K562 (cell line): ENCODE results near the gene TRIP12. TPM values are rescaled to one million over a fixed set of nuclear protein-coding genes. Genes with fewer than 3 reads are reported as not detected.

Source experiments
- ASH1L ChIP-seq: fragments of 450-650 bp; IDR thresholded peaks from 2 replicates; pipeline ENCODE4 v1.6.1; 2018; ENCODE audit warnings: borderline replicate concordance, mild to moderate bottlenecking, low read depth; ENCODE audit not compliant: partially characterized antibody
- CREB1 ChIP-seq, 2 experiments: sonication (generic) in 1 of 2; formaldehyde crosslinking in 1 of 2; IDR thresholded peaks; 2 replicates each; pipeline versions ENCODE4 v1.6.1 to v1.8.0; 2012 to 2022; ENCODE audit warnings: inconsistent platforms in 1 of 2, mild to moderate bottlenecking in 1 of 2, missing genetic modification reagents in 1 of 2, moderate library complexity in 1 of 2
- EP400 ChIP-seq: fragments of 450-650 bp; IDR thresholded peaks from 2 replicates; pipeline ENCODE4 v1.6.1; 2017; ENCODE audit warnings: antibody characterized with exemption, mild to moderate bottlenecking, moderate library complexity
- FOXO4 ChIP-seq: fragments of 450-650 bp; formaldehyde crosslinking; IDR thresholded peaks from 2 replicates; pipeline ENCODE4 v1.4.0; 2020; ENCODE audit warnings: mild to moderate bottlenecking, moderate library complexity
- HDAC8 ChIP-seq: fragments of 450-650 bp; IDR thresholded peaks from 2 replicates; pipeline ENCODE4 v1.6.1; 2016; ENCODE audit warnings: mild to moderate bottlenecking, missing genetic modification characterization, moderate library complexity, missing compliant biosample characterization
- HMG20A ChIP-seq: fragments of 450-650 bp; formaldehyde crosslinking; conservative IDR thresholded peaks from 2 replicates; pipeline ENCODE4 v1.4.0; 2020; ENCODE audit warnings: mild to moderate bottlenecking, mixed read lengths
- MNT ChIP-seq, 2 experiments: fragments of 450-650 bp; conservative IDR thresholded peaks; 2 replicates each; pipeline ENCODE4 v1.6.1; 2017; ENCODE audit warnings: mild to moderate bottlenecking in 2 of 2, moderate library complexity in 2 of 2
- NCOA1 ChIP-seq: fragments of 450-650 bp; IDR thresholded peaks from 2 replicates; pipeline ENCODE4 v1.6.1; 2016; ENCODE audit warnings: low read depth
- POLR2A ChIP-seq: fragments of 450-650 bp; conservative IDR thresholded peaks from 2 replicates; pipeline ENCODE4 v1.6.1; 2016
- RCOR1 ChIP-seq, 2 experiments: IDR thresholded peaks; 2 replicates each; pipeline ENCODE4 v1.6.1; 2012; ENCODE audit warnings: low read depth in 2 of 2, low read length in 2 of 2, borderline replicate concordance in 1 of 2, improper control_type of control experiment in 1 of 2
- SIX5 ChIP-seq, 2 experiments: IDR thresholded peaks; 2 replicates each; pipeline ENCODE4 v1.6.1; 2011; ENCODE audit warnings: low read length in 2 of 2, borderline replicate concordance in 1 of 2, low read depth in 1 of 2, mild to moderate bottlenecking in 1 of 2, moderate library complexity in 1 of 2; ENCODE audit not compliant: insufficient read depth in 1 of 2
- TAF1 ChIP-seq: IDR thresholded peaks from 2 replicates; pipeline ENCODE4 v1.6.1; 2011; ENCODE audit warnings: mild to moderate bottlenecking, low read length, moderate library complexity; ENCODE audit not compliant: insufficient read depth, control insufficient read depth, severe bottlenecking; ENCODE audit errors: extremely low read depth
- TBL1XR1 ChIP-seq, 2 experiments: IDR thresholded peaks; 2 replicates each; pipeline ENCODE4 v1.6.1; 2012; ENCODE audit warnings: improper control_type of control experiment in 2 of 2, low read length in 2 of 2, mild to moderate bottlenecking in 1 of 2
- TOE1 ChIP-seq, 2 experiments: fragments of 450-650 bp in 1 of 2; sonication (generic) in 1 of 2; formaldehyde crosslinking in 1 of 2; IDR thresholded peaks; 2 replicates each; pipeline versions ENCODE4 v1.7.1 to v1.8.0; 2016 to 2022; ENCODE audit warnings: borderline replicate concordance in 2 of 2, mild to moderate bottlenecking in 2 of 2, antibody characterized with exemption in 1 of 2, inconsistent platforms in 1 of 2, low read depth in 1 of 2, missing genetic modification reagents in 1 of 2, moderate library complexity in 1 of 2
- TRIM24 ChIP-seq, 2 experiments: fragments of 450-650 bp; IDR thresholded peaks; 2 replicates each; pipeline ENCODE4 v1.6.1; 2016
- polyA plus RNA-seq, 8 experiments: library from polyadenylated mRNA; depleted of rRNA in 4 of 8; stranded (reverse) in 5 of 8; unstranded in 3 of 8; fragments of >200 nt; fragmentation: Nextera tagmentation in 2 of 8; fragmentation: Illumina TruSeq in 1 of 8; extraction: Ambion mirVana in 2 of 8; extraction: Trizol in 1 of 8; gene quantifications; 2 replicates each; pipeline versions ENCODE4 v1.2.1 to v1.2.3, GENCODE V29; 2011 to 2014; ENCODE audit warnings: inconsistent platforms in 1 of 8, missing spikeins in 1 of 8
- total RNA-seq, 7 experiments: library from RNA; depleted of rRNA in 6 of 7; stranded (reverse); fragments of >200 nt in 6 of 7; fragmentation: Illumina TruSeq in 2 of 7; extraction: Trizol in 2 of 7; gene quantifications; 2 replicates each; pipeline versions ENCODE4 v1.2.1 to v1.2.3, GENCODE V29; 2011 to 2021; ENCODE audit warnings: low replicate concordance in 1 of 7

The TRIP12 gene
- total and polyA plus RNA-seq, 9 of the 15 experiments (the other 6 are each of a cell fraction or from before 2014, with no cell fraction given) = 15.2 to 131 (median 80.1) TPM

DNA sequence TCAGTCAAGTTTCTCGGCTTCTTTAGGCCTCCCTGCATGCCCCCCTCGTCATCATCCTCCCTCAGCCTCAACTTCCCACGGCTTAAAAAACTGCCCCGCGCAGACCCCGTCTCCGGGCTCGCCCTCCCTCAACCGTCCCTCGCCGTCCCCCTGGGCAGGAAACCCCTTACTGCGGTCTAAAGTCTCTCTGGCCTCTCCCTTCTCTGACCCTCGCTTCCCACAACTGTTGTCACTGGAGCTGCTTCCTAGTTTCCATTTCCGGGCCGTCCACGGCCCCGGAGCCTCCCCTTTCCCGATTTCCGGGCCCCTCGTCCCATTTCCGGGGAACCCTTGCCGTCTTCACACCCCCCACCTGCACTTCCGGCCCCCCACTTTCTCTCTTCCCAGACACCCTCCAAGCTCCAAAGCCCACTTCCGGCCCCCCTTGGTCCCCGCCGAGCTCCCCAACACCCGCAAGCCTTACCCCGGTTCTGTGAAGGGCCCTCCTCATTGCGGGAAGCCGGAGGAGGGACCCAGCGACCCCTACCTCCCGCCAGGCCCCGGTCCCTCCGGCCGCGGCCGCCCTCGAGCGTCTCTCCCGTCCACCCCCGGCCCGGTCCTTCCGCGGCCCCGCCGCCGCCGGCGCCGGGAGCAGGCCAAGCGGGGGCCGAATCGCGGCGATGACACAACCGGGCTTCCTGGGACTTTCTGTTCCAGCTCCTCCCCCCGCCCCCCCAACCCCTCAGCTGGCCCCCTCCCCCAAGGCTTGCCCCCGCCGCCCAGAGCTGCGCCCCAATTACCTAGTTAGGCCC, 513 bp downstream of the TRIP12 start (continued):
- TF ChIP-seq CREB1 (IDR thresholded peaks at IDR 0.05) = no peak
- no peak for TF ChIP-seq CREB1 (CRISPR knock-in tag; IDR thresholded peaks at IDR 0.05)
- peak; percentile 30 for TF ChIP-seq ASH1L
- TF ChIP-seq HDAC8 (tag) = no peak
- peak in 1 of 2 experiments; percentile 28; a peak in 1 of 4 replicates for TF ChIP-seq MNT (conservative IDR thresholded peaks at IDR 0.05)
- no peak for TF ChIP-seq SIX5 (IDR thresholded peaks at IDR 0.05; ENCODE audit: borderline replicate concordance in 1 of 2, insufficient read depth in 1 of 2, low read depth in 1 of 2, low read length in 2 of 2)
- no peak for TF ChIP-seq HMG20A (CRISPR knock-in tag)
- 0 out of 2 replicates have a peak, but pooled peaks have one; percentile 24 for TF ChIP-seq TOE1 (IDR thresholded peaks at IDR 0.05; ENCODE audit: borderline replicate concordance)
- TF ChIP-seq TOE1 (CRISPR knock-in tag; IDR thresholded peaks at IDR 0.05; ENCODE audit: borderline replicate concordance, low read depth) = no peak
- no peak for TF ChIP-seq TBL1XR1 (IDR thresholded peaks at IDR 0.05; ENCODE audit: low read length in 2 of 2)
- peak in 1 of 2 experiments; percentile 58; a peak in 1 of 4 replicates for TF ChIP-seq TRIM24 (IDR thresholded peaks at IDR 0.05)
- TF ChIP-seq POLR2A = peak; percentile 53
- TF ChIP-seq FOXO4 (CRISPR knock-in tag) = no peak
- peak; percentile 54 for TF ChIP-seq TAF1
- TF ChIP-seq EP400 = no peak; the same call in 1 of the 2 replicates
- peak; percentile 79 for TF ChIP-seq NCOA1
- no peak for TF ChIP-seq RCOR1 (IDR thresholded peaks at IDR 0.05; ENCODE audit: borderline replicate concordance in 1 of 2, low read depth in 2 of 2, low read length in 2 of 2)
- TF ChIP-seq, all 486 proteins: peak for 49
